Retinal pigment epithelial cell (primary cell): ENCODE data around the gene TAF10.
A peak's percentile ranks its signal among the peaks of the same experiment; 100 is the strongest.

Experiments used
- DNase-seq: peaks from one replicate; pipeline ENCODE4 v3.0.0-alpha.2; 2010; ENCODE audit warnings: low read depth
- H3K4me3 ChIP-seq: 2 replicates; pipeline ENCODE4 v1.5.1; 2011; ENCODE audit warnings: mild to moderate bottlenecking, low read length, control low read depth, moderate library complexity
- TF ChIP-seq, protein P1 (sequence below): conservative IDR thresholded peaks from 2 replicates; pipeline ENCODE4 v1.5.1; 2011; ENCODE audit warnings: low read depth, low read length, control low read depth, inconsistent platforms

TAF10 gene

GRCh38 chr11:6618117-6619003 is 6.3 kb upstream of the TAF10 start:
- DNase-seq: peak; percentile 95
- H3K4me3 ChIP-seq: peak overlapping the region; percentile 99
- TF ChIP-seq, protein P1, sequence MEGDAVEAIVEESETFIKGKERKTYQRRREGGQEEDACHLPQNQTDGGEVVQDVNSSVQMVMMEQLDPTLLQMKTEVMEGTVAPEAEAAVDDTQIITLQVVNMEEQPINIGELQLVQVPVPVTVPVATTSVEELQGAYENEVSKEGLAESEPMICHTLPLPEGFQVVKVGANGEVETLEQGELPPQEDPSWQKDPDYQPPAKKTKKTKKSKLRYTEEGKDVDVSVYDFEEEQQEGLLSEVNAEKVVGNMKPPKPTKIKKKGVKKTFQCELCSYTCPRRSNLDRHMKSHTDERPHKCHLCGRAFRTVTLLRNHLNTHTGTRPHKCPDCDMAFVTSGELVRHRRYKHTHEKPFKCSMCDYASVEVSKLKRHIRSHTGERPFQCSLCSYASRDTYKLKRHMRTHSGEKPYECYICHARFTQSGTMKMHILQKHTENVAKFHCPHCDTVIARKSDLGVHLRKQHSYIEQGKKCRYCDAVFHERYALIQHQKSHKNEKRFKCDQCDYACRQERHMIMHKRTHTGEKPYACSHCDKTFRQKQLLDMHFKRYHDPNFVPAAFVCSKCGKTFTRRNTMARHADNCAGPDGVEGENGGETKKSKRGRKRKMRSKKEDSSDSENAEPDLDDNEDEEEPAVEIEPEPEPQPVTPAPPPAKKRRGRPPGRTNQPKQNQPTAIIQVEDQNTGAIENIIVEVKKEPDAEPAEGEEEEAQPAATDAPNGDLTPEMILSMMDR: peak; percentile 33

DNA sequence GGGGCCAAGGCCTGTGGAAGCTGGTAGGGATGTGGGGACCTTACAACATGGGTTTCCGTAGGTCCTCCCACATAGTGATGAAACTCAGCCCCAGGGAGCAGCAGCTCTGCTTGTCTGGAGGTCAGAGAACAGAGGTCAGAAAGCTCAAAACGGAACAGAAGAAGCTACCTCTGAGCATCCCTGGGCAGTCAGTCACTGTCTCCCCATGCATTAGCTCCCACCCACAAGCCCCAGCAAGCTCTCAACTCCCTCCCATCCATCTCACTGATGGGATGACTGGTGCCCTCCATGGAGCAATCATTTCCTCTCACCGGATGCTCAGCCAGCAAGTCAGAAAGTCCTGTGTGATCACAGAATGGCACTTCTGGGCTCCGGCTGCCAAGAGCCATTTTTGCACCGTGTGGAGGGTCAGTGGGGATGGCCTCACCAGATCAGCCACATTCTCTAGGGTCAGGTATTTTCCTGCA is 5.3 kb upstream of the TAF10 start:
- H3K4me3 ChIP-seq: peak overlapping the region; percentile 99
- DNase-seq: no peak
- TF ChIP-seq, protein P1: no peak

DNA sequence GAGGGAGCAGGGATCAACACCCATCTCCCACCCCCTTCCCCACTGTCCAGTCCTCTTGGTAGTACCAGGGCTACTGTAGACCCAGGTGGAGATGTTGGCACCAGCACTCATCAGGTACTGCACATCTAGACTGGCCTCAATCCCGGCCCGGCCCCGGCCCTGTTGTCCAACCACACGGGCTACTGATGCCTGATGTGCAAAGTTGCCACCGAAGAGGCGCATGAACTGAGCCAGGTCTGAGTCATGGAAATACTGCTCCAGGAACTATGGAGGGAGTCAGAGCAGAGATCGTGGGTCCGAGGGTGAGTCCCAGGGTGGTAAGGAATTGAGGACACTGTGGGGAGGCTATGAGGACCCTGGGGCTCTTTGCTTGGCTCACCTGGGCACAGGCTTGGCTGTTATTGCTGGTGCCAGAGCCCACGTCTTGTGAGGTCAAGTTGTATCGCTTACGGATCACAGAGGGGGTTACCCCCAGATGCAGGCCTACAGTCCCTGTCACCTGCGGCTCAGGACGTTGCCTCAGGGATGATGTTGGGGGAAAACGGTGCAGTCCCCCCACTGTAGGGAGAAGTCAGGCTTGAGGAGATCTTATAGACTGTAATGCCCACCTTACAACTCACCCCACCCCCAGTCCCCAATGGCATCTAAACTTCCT is 4.7 kb upstream of the TAF10 start:
- no peak for DNase-seq
- TF ChIP-seq, protein P1: no peak
- H3K4me3 ChIP-seq: no peak overlapping the region

DNA sequence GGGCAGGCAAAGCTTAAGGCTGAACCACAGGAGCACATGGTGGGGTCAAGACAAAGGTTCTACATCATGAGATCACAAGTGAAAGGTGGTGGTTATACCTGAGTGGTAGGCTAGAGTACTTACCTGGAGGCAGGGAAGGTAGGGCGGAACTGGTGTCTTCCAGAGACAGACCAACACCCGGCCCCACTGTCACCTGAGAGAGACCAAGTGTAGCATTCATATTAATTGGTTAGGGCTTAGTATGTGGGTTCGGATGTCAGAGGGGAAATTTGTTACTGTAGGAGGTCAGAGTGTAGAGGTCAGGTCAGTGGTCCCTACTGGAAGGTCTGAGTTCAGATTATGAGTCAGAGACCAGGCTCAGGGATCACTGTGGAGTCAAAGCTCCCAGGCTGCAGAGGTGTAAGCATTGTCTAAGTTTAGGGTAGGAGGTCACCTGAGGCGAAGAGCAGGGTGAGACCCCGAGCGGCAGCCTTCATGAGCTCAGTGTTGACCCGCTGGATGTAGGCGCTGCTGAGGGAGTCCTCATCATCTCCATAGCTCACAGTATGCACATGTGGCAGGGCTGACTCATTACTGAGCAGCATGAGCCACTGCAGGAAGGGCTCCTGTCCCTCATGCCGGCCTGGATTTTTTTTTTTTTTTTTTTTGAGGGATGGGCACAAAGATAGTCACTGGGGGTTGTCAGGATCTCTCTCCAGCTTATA is 4.0 kb upstream of the TAF10 start:
- H3K4me3 ChIP-seq: no peak overlapping the region
- no peak for DNase-seq
- TF ChIP-seq, protein P1: no peak

DNA sequence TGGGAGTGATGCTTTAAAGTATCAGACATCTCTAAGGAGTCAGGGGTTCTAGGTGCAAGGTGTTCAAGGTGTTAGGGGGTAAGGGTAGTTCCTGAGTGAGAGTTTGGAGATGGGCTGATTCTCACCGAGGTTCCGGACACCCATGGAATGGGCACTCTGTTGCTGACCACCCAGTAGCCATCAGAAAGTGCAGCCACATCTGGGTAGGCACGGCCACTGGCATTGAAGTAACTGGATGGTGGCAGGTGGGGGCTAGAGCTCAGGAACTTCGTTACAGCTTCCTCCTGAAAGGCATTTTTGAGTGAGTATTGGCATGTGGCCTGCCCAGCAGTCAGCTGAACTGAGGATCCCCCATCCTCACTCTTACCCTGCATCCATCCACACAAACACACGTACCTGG is 3.0 kb upstream of the TAF10 start:
- TF ChIP-seq, protein P1: no peak
- no peak for DNase-seq
- H3K4me3 ChIP-seq: no peak overlapping the region

DNA sequence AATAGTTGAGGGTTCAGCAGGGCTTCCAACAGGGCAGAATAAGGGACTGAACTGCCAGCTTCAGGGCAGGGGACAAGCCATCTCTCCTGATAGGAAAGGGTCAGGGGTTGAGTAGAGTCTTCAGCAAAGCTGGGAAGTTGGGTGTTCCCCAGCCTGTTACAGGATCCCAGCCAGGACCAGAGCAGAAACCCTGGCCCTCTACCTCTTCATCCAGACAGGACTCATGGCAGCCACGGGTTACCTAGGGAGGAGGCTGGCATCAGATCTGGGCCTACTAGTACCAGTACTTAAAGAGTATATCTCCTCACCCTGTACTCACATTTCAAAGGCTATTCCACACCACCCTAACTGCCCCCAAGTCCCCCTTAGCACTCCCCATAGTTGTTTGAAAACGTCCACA is 2.4 kb upstream of the TAF10 start:
- no peak overlapping the region for H3K4me3 ChIP-seq

More for the DNA sequence above, 2.4 kb upstream of the TAF10 start:
- no peak for DNase-seq
- TF ChIP-seq, protein P1: no peak
